CD4-positive, CD25-positive, alpha-beta regulatory T cell (primary cell): Measurements from ENCODE around the gene PDE6B. TPM values are rescaled to one million over a fixed set of nuclear protein-coding genes. Genes with fewer than 3 reads are reported as not detected.

Experiments used
- ATAC-seq, 2 donors: fragments of 150-1000 bp; cut with Tn5 transposase; one replicate each; pipeline ENCODE4 v1.10.0; 2021; ENCODE audit warnings: low read depth in 2 of 2, moderate number of reproducible peaks in 2 of 2, moderate library complexity in 1 of 2
- DNase-seq, 3 donors: peaks; one replicate each; pipeline versions ENCODE4 v3.0.0 to v3.0.0-alpha.2; 2012 to 2022; ENCODE audit warnings: mixed read lengths in 1 of 3
- H3K27ac ChIP-seq: one replicate; pipeline ENCODE4 v1.7.0; 2013; ENCODE audit warnings: mild to moderate bottlenecking, low read length; ENCODE audit not compliant: insufficient read depth, poor library complexity, severe bottlenecking
- H3K27me3 ChIP-seq: one replicate; pipeline ENCODE4 v1.7.0; 2013; ENCODE audit warnings: low read length; ENCODE audit not compliant: control insufficient read depth, insufficient read depth
- H3K36me3 ChIP-seq: one replicate; pipeline ENCODE4 v1.7.0; 2013; ENCODE audit warnings: mild to moderate bottlenecking, low read length, moderate library complexity; ENCODE audit not compliant: control insufficient read depth, insufficient read depth
- H3K4me1 ChIP-seq: 2 replicates; pipeline ENCODE4 v1.7.0; 2013; ENCODE audit warnings: mild to moderate bottlenecking, low read length; ENCODE audit not compliant: insufficient read depth, control insufficient read depth, poor library complexity, severe bottlenecking
- H3K4me3 ChIP-seq: one replicate; pipeline ENCODE4 v1.7.0; 2013; ENCODE audit warnings: low read depth, mild to moderate bottlenecking, low read length, moderate library complexity
- H3K9me3 ChIP-seq, 2 experiments: 1 replicate in 1 of 2; 2 replicates in 1 of 2; pipeline ENCODE4 v1.7.0; 2013; ENCODE audit warnings: low read length in 2 of 2, mild to moderate bottlenecking in 1 of 2, moderate library complexity in 1 of 2; ENCODE audit not compliant: control insufficient read depth in 2 of 2
- H3K27ac Mint-ChIP-seq, 3 donors: one replicate each; pipeline ENCODE4 v1.8.0; 2020 to 2022; ENCODE audit warnings: mild to moderate bottlenecking in 3 of 3, mixed read lengths in 3 of 3, moderate library complexity in 2 of 3
- H3K27me3 Mint-ChIP-seq: one replicate; pipeline ENCODE4 v1.8.0; 2022; ENCODE audit warnings: mild to moderate bottlenecking, mixed read lengths
- H3K36me3 Mint-ChIP-seq: one replicate; pipeline ENCODE4 v1.8.0; 2020; ENCODE audit warnings: mixed read lengths
- H3K4me1 Mint-ChIP-seq, 4 donors: one replicate each; pipeline ENCODE4 v1.8.0; 2020 to 2022; ENCODE audit warnings: mixed read lengths in 4 of 4, mild to moderate bottlenecking in 1 of 4
- H3K4me3 Mint-ChIP-seq, 4 donors: one replicate each; pipeline ENCODE4 v1.8.0; 2020 to 2022; ENCODE audit warnings: mild to moderate bottlenecking in 4 of 4, mixed read lengths in 4 of 4, moderate library complexity in 3 of 4
- H3K9me3 Mint-ChIP-seq, 7 donors: one replicate each; pipeline ENCODE4 v1.8.0; 2020 to 2022; ENCODE audit warnings: mixed read lengths in 7 of 7, mild to moderate bottlenecking in 3 of 7, moderate library complexity in 2 of 7
- polyA plus RNA-seq, 4 donors: library from polyadenylated mRNA; unstranded; fragments of 300-500 nt; fragmentation: Illumina TruSeq; gene quantifications; one replicate each; pipeline ENCODE4 v1.2.3, GENCODE V29; 2021
- total RNA-seq: library from RNA; stranded (reverse); gene quantifications from one replicate; pipeline ENCODE4 v1.2.3, GENCODE V29; 2022

Gene PDE6B
- total and polyA plus RNA-seq, 5 donors from 2014 or later: 12.3 to 19.8 (median 13.8) TPM

- DNase-seq: no peak
- Histone ChIP-seq H3K27me3 (no peaks in the 10 kb centered on the region), H3K9me3 (no peaks in the 10 kb centered on the region), H3K36me3 (no peaks in the 10 kb centered on the region), H3K27ac (no peak overlapping the region), H3K4me3 (no peak overlapping the region), H3K4me1 (peaks cover 29% of the 10 kb centered on the region)
- Mint-ChIP-seq H3K4me3 (peak overlapping the region in 2 of 4 donors; percentile 50 to 61), H3K27me3 (peaks cover 6% of the 10 kb centered on the region), H3K27ac (no peak overlapping the region), H3K9me3 (no peaks in the 10 kb centered on the region), H3K4me1 (peaks cover 0 to 21% (median 0%) of the 10 kb centered on the region in 4 donors), H3K36me3 (no peaks in the 10 kb centered on the region)
- no peak for ATAC-seq
Measured at GRCh38 chr4:678331-679103, 53.1 kb downstream of the PDE6B start.

DNA sequence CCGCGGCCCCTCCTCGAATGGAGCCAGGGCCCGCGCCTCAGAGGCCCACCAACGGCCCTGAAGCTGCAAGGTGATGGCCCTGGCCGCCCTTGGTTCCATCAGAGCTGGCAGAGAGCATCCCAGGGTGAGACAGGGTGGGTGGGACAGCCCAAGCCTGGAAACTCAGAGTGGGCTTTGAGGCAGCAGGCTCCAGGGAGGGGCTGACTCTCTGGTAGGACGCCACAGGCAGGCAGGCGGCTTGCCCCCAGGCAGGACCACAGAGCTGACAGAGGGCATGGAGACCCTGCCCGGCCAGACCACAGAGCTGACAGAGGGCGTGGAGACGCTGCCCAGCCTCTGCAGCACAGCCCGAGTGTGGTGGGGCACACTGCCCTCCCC lies 53.7 kb downstream of the PDE6B start:
- Histone ChIP-seq H3K9me3 (no peaks in the 10 kb centered on the region), H3K36me3 (no peaks in the 10 kb centered on the region), H3K4me1 (peaks cover 26% of the 10 kb centered on the region), H3K27me3 (no peaks in the 10 kb centered on the region), H3K27ac (no peak overlapping the region), H3K4me3 (no peak overlapping the region)
- Mint-ChIP-seq H3K27me3 (peaks cover 6% of the 10 kb centered on the region), H3K36me3 (no peaks in the 10 kb centered on the region), H3K27ac (no peak overlapping the region), H3K4me3 (no peak overlapping the region), H3K9me3 (no peaks in the 10 kb centered on the region), H3K4me1 (peaks cover 0 to 19% (median 0%) of the 10 kb centered on the region in 4 donors)
- no peak for ATAC-seq
- DNase-seq: no peak

- peaks cover 0 to 16% (median 0%) of the 10 kb centered on the region in 4 donors for H3K4me1 Mint-ChIP-seq
- H3K27ac Mint-ChIP-seq: no peak overlapping the region
- Histone ChIP-seq H3K4me1 (peaks cover 25% of the 10 kb centered on the region), H3K27me3 (no peaks in the 10 kb centered on the region), H3K27ac (no peak overlapping the region), H3K9me3 (no peaks in the 10 kb centered on the region), H3K4me3 (no peak overlapping the region), H3K36me3 (no peaks in the 10 kb centered on the region)
- H3K4me3 Mint-ChIP-seq: peak overlapping the region in 1 of 4 donors; percentile 43
- H3K9me3 Mint-ChIP-seq: no peaks in the 10 kb centered on the region
- no peak for ATAC-seq
- H3K36me3 Mint-ChIP-seq: no peaks in the 10 kb centered on the region
- DNase-seq: no peak
- H3K27me3 Mint-ChIP-seq: peaks cover 6% of the 10 kb centered on the region
Measured at GRCh38 chr4:679629-680028, 54.3 kb downstream of the PDE6B start.

DNA sequence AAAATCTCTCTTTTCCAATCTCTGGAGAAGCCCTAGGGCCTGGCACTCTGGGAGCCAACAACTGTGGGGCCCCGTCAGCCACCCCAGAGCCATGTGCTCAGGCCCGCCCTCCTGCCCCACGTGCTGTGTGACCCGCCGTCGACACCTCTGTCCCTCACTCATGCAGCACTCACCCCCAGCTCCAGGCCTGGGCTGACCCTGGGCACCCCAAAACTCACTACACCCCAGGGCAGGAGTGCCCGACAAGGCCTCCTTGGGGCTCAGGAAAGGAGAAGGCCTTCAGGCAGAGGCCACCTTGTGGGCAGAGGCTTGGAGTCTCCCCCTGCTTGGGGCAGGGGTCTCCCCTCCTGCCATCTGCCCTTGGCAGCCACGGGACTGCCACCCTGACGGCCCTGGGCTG lies 54.7 kb downstream of the PDE6B start:
- H3K27me3 ChIP-seq: no peaks in the 10 kb centered on the region
- Mint-ChIP-seq H3K27me3 (peaks cover 6% of the 10 kb centered on the region), H3K27ac (peak overlapping the region in 1 of 3 donors; percentile 17), H3K4me1 (peaks cover 0 to 17% (median under 1%) of the 10 kb centered on the region in 4 donors), H3K9me3 (no peaks in the 10 kb centered on the region), H3K36me3 (no peaks in the 10 kb centered on the region), H3K4me3 (peak overlapping the region; percentile 52 to 88 (median 68))
- no peak for ATAC-seq
- no peaks in the 10 kb centered on the region for H3K9me3 ChIP-seq
- no peak for DNase-seq
- H3K4me3 ChIP-seq: no peak overlapping the region
- H3K27ac ChIP-seq: no peak overlapping the region
- H3K36me3 ChIP-seq: no peaks in the 10 kb centered on the region
- peaks cover 21% of the 10 kb centered on the region for H3K4me1 ChIP-seq

DNA sequence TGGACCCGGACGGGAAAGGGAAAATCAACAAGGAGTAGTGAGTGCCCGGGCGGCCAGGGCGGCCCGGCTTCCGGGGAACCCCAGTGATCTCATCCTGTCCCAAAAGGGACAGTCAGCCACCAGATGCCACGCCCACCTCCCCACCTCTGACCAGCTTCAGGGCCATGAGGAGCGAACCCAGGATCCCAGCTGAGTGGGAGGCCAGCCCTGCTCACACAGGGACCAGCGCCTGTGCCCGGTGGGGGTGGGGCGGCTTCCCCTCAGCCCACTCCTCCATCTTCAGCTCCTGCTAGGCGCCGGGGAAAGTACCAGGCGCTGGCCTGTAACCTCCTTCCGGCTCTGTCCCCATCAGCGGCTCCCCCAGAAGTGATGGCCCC lies 55.2 kb downstream of the PDE6B start:
- Mint-ChIP-seq H3K4me1 (peaks cover 0 to 18% (median 1%) of the 10 kb centered on the region in 4 donors), H3K9me3 (no peaks in the 10 kb centered on the region), H3K36me3 (no peaks in the 10 kb centered on the region), H3K4me3 (peak overlapping the region; percentile 64 to 88 (median 68)), H3K27me3 (peaks cover 6% of the 10 kb centered on the region), H3K27ac (peak overlapping the region in 2 of 3 donors; percentile 17 to 43)
- Histone ChIP-seq H3K36me3 (no peaks in the 10 kb centered on the region), H3K4me1 (peaks cover 16% of the 10 kb centered on the region), H3K9me3 (no peaks in the 10 kb centered on the region), H3K27me3 (no peaks in the 10 kb centered on the region), H3K4me3 (no peak overlapping the region), H3K27ac (peak overlapping the region; percentile 41)
- no peak for ATAC-seq
- no peak for DNase-seq

DNA sequence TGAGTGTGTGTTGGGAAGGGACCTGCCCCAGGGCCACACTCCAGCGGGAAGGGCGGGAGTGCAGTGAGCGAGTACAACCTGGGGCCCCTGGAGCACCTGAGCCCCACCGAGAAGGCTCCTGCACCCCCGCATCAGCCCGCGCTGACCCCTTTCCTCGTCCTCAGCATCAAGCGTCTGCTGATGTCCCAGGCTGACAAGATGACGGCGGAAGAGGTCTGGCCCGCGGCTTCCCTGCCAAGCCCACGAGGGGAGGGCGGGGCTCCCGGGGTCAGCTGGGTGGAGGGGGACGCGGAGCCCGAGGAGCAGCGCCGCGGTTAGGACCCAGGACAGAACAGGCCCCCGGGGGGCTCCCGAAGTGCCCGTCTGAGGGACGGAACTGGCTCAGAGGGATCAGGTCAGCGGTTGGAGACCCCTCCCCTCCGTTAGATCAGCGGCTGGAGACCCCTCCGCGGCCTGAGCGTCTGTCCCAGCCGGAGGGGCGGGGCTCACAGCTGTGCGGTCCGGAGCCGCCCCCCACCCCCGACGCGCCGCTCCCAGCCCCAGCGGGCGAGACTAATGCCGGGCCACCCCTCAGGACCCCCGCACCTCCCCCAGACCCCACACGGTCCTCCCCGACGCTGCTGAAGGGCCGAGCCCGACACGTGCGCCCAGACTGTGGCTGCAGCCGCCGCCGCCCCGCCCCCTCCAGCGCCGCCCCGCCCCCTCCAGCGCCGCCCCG lies 55.7 kb downstream of the PDE6B start:
- Histone ChIP-seq H3K36me3 (no peaks in the 10 kb centered on the region), H3K4me3 (no peak overlapping the region), H3K27me3 (no peaks in the 10 kb centered on the region), H3K9me3 (no peaks in the 10 kb centered on the region), H3K27ac (peak overlapping the region; percentile 41), H3K4me1 (peaks cover 13% of the 10 kb centered on the region)
- H3K36me3 Mint-ChIP-seq: no peaks in the 10 kb centered on the region
- H3K4me1 Mint-ChIP-seq: peaks cover 0 to 18% (median 1%) of the 10 kb centered on the region in 4 donors
- peaks cover 6% of the 10 kb centered on the region for H3K27me3 Mint-ChIP-seq
- ATAC-seq: peak; percentile 24 to 47
- H3K9me3 Mint-ChIP-seq: no peaks in the 10 kb centered on the region
- peak overlapping the region in 2 of 3 donors; percentile 17 to 43 for H3K27ac Mint-ChIP-seq
- peak; percentile 44 to 57 (median 52) for DNase-seq
- H3K4me3 Mint-ChIP-seq: peak overlapping the region; percentile 64 to 88 (median 68)

DNA sequence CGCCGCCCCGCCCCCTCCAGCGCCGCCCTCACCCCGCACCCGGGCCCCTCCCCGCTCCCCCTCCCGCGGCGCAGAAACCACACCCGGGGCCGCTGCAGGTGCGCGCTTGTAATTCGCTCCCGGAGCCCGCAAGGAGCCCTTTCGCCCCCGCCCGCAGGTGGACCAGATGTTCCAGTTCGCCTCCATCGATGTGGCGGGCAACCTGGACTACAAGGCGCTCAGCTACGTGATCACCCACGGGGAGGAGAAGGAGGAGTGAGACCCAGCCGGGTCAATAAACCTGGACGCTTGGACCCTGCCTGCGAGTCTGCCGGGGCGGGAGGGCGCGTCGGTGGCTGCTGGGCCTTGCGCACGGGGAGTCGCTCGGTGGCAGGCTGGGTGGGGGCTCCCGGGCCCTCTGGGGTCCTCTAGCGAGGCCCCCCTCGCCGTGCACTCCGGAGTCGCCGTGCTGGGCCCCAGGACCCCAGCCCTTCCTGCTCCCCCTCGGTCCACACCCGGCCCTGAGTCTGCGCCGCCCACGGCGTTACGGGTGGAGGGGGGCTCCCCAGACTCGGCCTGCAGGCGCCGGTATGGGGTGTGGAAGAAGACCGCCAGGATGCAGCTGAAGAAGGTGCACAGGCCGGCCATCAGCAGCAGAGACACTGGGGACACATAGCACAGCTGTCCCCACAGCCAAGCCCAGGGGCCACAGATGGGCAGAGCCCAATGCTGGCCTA lies 56.5 kb downstream of the PDE6B start:
- Histone ChIP-seq H3K4me3 (no peak overlapping the region), H3K9me3 (no peaks in the 10 kb centered on the region), H3K4me1 (peaks cover 13% of the 10 kb centered on the region), H3K27ac (no peak overlapping the region), H3K27me3 (no peaks in the 10 kb centered on the region), H3K36me3 (no peaks in the 10 kb centered on the region)
- Mint-ChIP-seq H3K36me3 (no peaks in the 10 kb centered on the region), H3K9me3 (no peaks in the 10 kb centered on the region), H3K4me3 (peak overlapping the region in 3 of 4 donors; percentile 38 to 61 (median 39)), H3K4me1 (peaks cover 0 to 18% (median 1%) of the 10 kb centered on the region in 4 donors), H3K27ac (no peak overlapping the region), H3K27me3 (peaks cover 6% of the 10 kb centered on the region)
- ATAC-seq (peak in 1 of 2 donors; percentile 7), DNase-seq (peak in 2 of 3 donors; percentile 54 to 57)
